Stimulated activated CD4-positive, alpha-beta T cell treated with anti-CD3 and anti-CD28 coated beads, Interleukin-4, amount 100 ng/mL, for 24 hours (primary cell): ENCODE results near the gene DNM3.
A peak's percentile ranks its signal among the peaks of the same experiment; 100 is the strongest.
"Not testable (repeated sequence)": the region's sequence is repeated elsewhere in the genome, so short reads cannot be mapped to it uniquely, and the experiment has no call there.

Source experiments
- DNase-seq: peaks from one replicate; pipeline ENCODE4 v3.0.0-alpha.2; 2020

Gene DNM3

DNA sequence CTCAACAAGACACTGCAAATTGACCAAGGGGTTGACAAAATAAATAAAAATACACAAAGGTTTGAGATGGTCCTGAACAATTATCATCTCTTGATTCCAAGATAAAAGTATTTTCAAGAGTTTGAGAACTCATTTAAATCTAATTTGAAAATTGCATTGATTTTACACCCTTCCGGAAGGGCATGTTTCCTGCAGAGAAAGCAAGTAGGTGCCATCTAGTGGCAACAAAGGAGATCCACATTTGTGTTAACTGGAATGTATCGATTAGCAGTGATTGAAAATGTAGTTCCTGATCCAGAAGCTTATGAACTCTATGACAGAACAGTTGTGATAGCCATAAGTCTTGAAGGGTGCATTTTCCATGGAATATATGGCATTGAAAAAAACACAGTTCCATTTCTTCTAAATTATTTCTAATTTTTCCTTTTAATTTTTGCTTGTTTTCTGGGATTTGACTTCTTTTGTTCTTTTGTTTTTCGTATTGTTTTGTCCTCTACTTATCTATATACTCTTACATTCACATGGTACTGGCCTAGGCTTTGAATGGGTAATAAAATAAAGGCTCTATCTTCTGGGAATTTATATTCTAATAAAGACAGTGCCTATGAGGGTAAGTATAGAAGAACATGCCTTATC lies 143.7 kb downstream of the DNM3 start:
- DNase-seq = peak; percentile 8

GRCh38 chr1:171985639-171986038 lies 144.3 kb downstream of the DNM3 start:
- DNase-seq = no peak

DNA sequence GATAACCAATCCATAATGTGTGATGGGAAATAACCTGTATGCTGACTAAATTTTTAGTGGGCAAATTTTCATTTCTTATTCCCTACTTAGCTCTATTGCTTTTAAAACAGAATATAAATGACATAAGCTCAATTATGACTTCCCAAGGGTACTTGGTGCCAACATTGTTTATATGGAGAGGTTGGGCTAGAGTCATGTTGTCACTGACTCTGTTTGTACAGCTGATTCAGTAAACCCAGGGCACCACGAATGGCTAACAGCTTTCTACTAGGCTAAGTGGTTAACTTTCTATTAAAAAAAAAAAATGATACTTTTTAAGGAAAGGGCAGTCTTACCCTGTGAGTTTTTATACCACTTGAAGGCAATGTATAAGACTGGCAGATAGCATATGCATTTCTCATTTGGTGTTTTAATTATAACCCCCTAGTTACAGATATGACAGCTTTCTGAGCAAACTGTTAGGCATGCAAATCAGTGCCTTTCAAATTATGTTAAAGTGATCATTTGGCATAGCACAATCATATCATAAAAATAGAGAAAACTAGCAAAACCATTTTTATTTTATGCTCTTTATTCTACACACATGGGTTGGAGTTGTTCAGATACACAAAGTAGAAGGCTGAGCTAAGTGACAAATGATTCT lies 147.1 kb downstream of the DNM3 start:
- DNase-seq = no peak

- DNase-seq = no peak
Measured at GRCh38 chr1:171990371-171990770, 149.1 kb downstream of the DNM3 start.

- no peak for DNase-seq
Measured at GRCh38 chr1:171994293-171994692, 153.0 kb downstream of the DNM3 start.

- no peak for DNase-seq
Measured at GRCh38 chr1:171995573-171995972, 154.3 kb downstream of the DNM3 start.

GRCh38 chr1:171997936-171998335 lies 156.6 kb downstream of the DNM3 start:
- no peak for DNase-seq

- no peak for DNase-seq
Measured at GRCh38 chr1:171998711-171999110, 157.4 kb downstream of the DNM3 start.

DNA sequence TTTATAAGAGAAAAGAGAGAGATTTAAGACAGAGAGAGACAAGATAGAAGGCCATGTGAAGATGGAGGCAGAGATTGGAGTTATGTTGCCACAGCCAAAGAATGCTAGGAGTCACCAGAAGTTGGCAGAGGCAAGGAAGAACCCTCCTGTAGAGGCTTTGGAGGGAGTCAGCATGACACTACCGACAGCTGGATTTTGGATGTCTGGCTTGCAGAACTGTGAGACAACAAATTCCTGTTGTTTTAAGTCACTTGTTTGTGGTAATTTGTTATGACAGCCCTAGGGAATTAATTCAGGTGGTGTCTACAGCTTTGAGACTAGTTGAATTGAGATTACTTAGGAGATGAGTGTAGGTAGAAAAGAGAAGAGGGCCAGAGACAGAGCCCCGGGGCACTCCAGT lies 158.5 kb downstream of the DNM3 start:
- DNase-seq = no peak

- DNase-seq = no peak
Measured at GRCh38 chr1:172001288-172001687, 160.0 kb downstream of the DNM3 start.

DNA sequence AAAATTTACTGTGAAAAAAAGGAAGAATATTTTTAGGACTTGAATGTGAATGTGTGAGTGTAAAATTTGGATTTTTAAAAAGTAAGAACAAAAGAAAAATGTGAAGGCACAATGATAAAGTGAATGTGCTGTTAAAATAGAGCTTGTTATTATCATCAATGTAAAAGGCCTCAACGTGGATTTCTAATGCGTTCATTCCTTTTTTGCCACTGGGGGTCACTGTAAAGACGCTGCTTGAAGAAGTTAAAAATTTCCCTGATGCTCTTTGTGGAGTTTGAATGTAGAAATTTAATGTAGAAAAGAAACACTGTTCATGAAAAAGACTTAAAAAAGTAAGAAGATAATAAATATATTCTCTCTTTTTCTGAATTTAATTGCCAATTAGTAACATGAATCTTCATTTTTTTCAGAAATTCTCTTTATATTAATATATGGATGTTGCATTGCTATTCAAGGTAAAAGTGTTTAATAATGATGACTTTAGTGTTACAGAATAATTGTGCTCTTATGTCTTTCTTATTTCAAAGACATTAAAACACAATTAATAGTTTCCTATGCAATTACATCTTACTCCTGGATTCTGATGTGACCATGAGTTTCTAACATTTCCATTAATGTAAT lies 161.5 kb downstream of the DNM3 start:
- peak; percentile 36 for DNase-seq

- DNase-seq = no peak
Measured at GRCh38 chr1:172003766-172004530, 162.7 kb downstream of the DNM3 start.

- no peak for DNase-seq
Measured at GRCh38 chr1:172004671-172005070, 163.4 kb downstream of the DNM3 start.

DNA sequence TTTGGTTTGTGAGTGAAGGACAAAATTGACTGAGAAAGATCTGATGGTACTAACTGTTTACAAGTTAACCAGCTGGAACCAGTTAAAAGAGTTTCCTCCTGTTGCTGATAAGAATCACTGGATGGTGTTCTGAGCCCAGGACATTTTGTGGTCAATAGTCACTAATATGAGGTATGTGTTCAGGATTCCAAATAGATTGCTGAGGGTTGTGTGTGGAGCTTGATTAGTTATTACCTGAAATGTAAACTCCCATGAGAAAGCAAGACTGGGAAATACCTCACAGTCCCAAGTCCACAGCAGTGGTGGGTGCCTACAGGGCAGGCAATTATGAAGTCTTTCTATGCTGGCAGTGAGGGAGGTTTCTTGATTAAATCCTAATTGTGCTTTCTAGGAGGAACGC lies 164.6 kb downstream of the DNM3 start:
- DNase-seq = no peak

DNA sequence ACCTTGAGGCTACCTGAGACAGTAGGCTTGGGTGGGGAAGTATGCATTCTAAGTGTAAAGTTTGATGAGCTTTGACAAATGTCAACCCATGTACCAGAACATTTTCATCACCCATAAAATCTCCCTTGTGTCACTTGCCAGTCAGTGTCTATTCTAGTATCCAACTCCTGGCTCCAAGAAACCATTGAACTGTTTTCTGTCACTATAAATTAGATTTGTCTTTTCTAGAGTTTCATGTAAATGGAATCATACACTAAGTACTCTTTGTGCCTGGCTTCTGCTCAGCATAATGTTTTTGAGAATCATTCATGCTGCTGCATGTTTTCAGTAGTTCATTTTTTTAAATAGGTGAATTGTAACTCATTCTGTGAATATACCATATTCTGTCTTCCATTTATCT lies 165.4 kb downstream of the DNM3 start:
- DNase-seq = no peak

DNA sequence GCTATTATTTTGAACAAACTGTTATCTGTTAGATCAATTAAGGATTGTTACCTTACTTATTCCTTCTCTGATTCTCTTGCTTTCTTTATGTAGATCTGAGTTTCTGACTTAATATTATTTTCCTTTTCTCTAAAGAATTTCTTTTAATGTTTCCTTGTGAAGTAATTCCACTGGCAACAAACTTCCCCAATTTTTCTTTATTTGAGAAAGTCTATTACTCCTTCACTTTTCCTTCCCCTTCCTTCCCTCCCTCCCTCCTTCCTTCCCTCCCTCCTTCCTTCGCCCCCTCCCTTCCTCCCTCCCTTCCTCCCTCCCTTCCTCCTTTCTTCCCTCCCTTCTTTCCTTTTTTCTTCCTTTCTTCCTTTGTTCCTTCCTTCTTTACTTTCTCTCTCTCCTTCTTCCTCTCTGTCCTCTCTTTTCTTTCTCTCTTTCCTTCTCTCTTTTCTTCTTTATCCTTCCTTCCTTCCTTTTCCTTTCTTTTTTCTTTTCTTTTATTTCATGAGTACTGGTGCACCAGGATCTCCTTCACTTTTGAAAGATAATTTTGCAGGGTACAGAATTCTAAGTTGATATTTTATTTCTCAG lies 177.5 kb downstream of the DNM3 start:
- no peak for DNase-seq

DNA sequence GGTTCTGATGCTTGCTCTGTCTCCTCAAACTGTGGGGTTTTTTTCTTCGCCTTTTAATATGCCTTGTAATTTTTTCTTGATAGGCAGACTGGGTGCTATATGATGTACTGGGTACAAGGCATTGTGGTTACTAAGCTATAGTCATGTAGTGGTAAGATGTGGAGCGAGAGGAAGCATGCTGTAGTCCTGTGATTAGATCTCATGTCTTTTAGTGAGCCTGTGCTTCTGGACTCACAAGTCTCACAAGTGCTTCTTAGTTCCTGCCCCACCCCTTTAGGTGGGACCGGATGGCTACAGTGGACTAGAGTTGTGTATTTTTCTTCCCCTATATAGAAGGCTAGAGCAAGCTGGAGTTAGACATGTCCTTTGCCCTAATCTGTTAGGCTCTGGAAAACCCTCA lies 178.7 kb downstream of the DNM3 start:
- DNase-seq = no peak

GRCh38 chr1:172024516-172024915 lies 183.2 kb downstream of the DNM3 start:
- no peak for DNase-seq

GRCh38 chr1:172024944-172025738 lies 183.8 kb downstream of the DNM3 start:
- not testable (repeated sequence) for DNase-seq

DNA sequence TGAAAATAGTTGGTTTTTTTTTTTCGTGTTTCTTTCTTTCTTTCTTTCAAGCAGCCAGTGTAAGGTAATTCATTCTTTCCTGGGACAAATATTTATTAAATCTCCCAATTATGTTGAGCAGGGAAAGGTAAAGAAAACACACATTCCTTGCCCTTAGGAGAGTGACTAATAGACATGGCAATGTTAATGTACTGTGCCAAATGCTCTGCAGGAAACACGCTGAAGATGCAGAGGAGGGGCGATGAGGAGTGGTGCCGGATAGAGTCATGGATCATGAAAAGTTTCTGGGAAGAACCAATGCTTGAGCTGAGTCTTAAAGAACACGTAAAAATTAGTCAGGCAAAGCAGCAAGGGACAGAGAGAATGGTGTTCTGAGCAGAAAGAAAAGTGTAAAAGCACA lies 199.2 kb downstream of the DNM3 start:
- no peak for DNase-seq

DNA sequence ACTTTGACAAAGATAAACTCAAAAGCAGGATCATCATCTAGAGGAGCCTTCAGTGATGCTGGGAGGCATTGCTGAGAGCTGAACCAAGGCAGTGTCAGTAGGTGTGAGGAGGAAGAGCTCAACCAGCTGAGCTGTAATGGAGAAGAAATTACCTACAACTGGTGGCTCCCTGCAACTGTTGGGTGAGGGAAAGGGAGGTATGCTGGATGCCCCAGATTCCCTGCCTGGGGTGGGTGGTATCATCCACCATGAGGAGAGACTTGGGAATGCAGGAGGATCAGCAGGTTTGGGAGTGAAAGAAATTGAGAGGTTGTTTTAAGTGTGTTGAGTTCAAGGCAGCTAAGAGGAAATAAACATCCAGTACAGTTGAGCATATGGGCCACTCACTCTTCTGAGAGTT lies 199.8 kb downstream of the DNM3 start:
- DNase-seq = no peak

GRCh38 chr1:172041742-172042141 lies 200.4 kb downstream of the DNM3 start:
- no peak for DNase-seq

- no peak for DNase-seq
Measured at GRCh38 chr1:172043900-172044299, 202.6 kb downstream of the DNM3 start.
